ENCODE data around the gene SP140L. TPM values are rescaled to one million over a fixed set of nuclear protein-coding genes. Genes with fewer than 3 reads are reported as not detected.
A peak's percentile ranks its signal among the peaks of the same experiment; 100 is the strongest.

SP140L gene
- total RNA-seq, 3 donors from 2014 or later (not counting 1 experiment from before 2014, with no cell fraction given): 58.4 to 92.6 (median 73.4) TPM

- ATAC-seq: no peak
- Histone ChIP-seq H3K27me3 (ENCODE audit: control insufficient read depth, insufficient read depth, low read length) (no peaks in the 10 kb centered on the region), H3K4me3 (ENCODE audit: low read length) (no peak overlapping the region), H3K9me3 (ENCODE audit: control insufficient read depth, insufficient read depth, low read length) (no peaks in the 10 kb centered on the region), H3K27ac (ENCODE audit: low read length) (no peak overlapping the region), H3K4me1 (ENCODE audit: control insufficient read depth, insufficient read depth, low read length) (no peaks in the 10 kb centered on the region), H3K36me3 (ENCODE audit: control insufficient read depth, insufficient read depth, low read length) (peaks cover 2% of the 10 kb centered on the region)
- 96% methylated on average over 23 of the region's 23 CpGs for WGBS (ENCODE audit: insufficient coverage)
- Mint-ChIP-seq H3K36me3 (peaks cover 32% of the 10 kb centered on the region), H3K27me3 (ENCODE audit: low read depth in 2 of 2) (no peaks in the 10 kb centered on the region), H3K4me1 (peaks cover 0 to 10% of the 10 kb centered on the region in 2 donors), H3K9me3 (peaks cover 4 to 8% of the 10 kb centered on the region in 2 donors), H3K27ac (no peak overlapping the region), H3K4me3 (no peak overlapping the region)
- intact Hi-C loops (cut with micrococcal nuclease): no loop called here
- DNase-seq: no peak
- no peak for TF ChIP-seq CTCF (IDR thresholded peaks at IDR 0.05)
Observed at GRCh38 chr2:230305416-230306275, 21.3 kb upstream of the SP140L start.

GRCh38 chr2:230306474-230306873 lies 20.5 kb upstream of the SP140L start:
- peak in 1 of 3 donors; percentile 19 for ATAC-seq

GRCh38 chr2:230307485-230307884 lies 19.5 kb upstream of the SP140L start:
- peaks cover 19% of the 10 kb centered on the region for H3K36me3 Mint-ChIP-seq
- 100% methylated on average over 2 of the region's 2 CpGs for WGBS (ENCODE audit: insufficient coverage)

More at GRCh38 chr2:230306474-230306873, 20.5 kb upstream of the SP140L start:
- Mint-ChIP-seq H3K27me3 (ENCODE audit: low read depth in 2 of 2) (no peaks in the 10 kb centered on the region), H3K27ac (no peak overlapping the region), H3K4me1 (peaks cover 0 to 4% of the 10 kb centered on the region in 2 donors), H3K9me3 (peaks cover 4 to 8% of the 10 kb centered on the region in 2 donors), H3K4me3 (no peak overlapping the region), H3K36me3 (peaks cover 24% of the 10 kb centered on the region)
- Histone ChIP-seq H3K27ac (ENCODE audit: low read length) (no peak overlapping the region), H3K36me3 (ENCODE audit: control insufficient read depth, insufficient read depth, low read length) (peaks cover 2% of the 10 kb centered on the region), H3K27me3 (ENCODE audit: control insufficient read depth, insufficient read depth, low read length) (no peaks in the 10 kb centered on the region), H3K9me3 (ENCODE audit: control insufficient read depth, insufficient read depth, low read length) (no peaks in the 10 kb centered on the region), H3K4me3 (ENCODE audit: low read length) (no peak overlapping the region), H3K4me1 (ENCODE audit: control insufficient read depth, insufficient read depth, low read length) (no peaks in the 10 kb centered on the region)
- WGBS (ENCODE audit: insufficient coverage): 98% methylated on average over 2 of the region's 2 CpGs
- no peak for DNase-seq
- TF ChIP-seq CTCF (IDR thresholded peaks at IDR 0.05): no peak
- intact Hi-C loops (cut with micrococcal nuclease): no loop called here

More at GRCh38 chr2:230307485-230307884, 19.5 kb upstream of the SP140L start:
- Mint-ChIP-seq H3K27ac (no peak overlapping the region), H3K4me3 (no peak overlapping the region), H3K4me1 (no peaks in the 10 kb centered on the region), H3K27me3 (ENCODE audit: low read depth in 2 of 2) (no peaks in the 10 kb centered on the region), H3K9me3 (peaks cover 2 to 8% of the 10 kb centered on the region in 2 donors)
- Histone ChIP-seq H3K27me3 (ENCODE audit: control insufficient read depth, insufficient read depth, low read length) (no peaks in the 10 kb centered on the region), H3K4me3 (ENCODE audit: low read length) (no peak overlapping the region), H3K36me3 (ENCODE audit: control insufficient read depth, insufficient read depth, low read length) (peaks cover 8% of the 10 kb centered on the region), H3K4me1 (ENCODE audit: control insufficient read depth, insufficient read depth, low read length) (no peaks in the 10 kb centered on the region), H3K27ac (ENCODE audit: low read length) (no peak overlapping the region), H3K9me3 (ENCODE audit: control insufficient read depth, insufficient read depth, low read length) (no peaks in the 10 kb centered on the region)
- intact Hi-C loops (cut with micrococcal nuclease): no loop called here
- DNase-seq (no peak), ATAC-seq (no peak)
- no peak for TF ChIP-seq CTCF (IDR thresholded peaks at IDR 0.05)
